Cerebellar nuclear complex (tissue), 1 donor: ENCODE measurements around the gene AGFG1.

Source experiments
- DNase-seq, 2 experiments: peaks; one replicate each; lab custom pipeline; 2025; lab: John Stamatoyannopoulos, UW

AGFG1 gene

DNA sequence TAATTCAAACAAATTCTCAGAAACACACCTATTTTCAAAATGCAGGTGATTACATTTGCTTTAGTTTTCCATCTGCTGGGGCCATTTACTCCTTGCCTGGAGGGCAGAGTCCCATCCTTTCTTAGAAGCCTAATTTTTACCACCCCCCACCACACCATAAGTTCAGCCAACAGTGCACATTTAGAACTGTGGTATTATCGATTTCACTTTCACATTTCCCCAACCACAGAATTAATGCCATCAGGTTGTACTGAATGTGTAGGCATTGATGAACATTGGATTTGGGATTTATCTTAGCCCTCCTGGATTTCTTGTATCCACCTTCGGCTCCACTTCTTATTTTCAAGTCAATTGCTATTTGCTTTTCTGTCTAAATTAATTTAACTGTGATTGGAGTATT lies 138.2 kb downstream of the AGFG1 start:
- no peak for DNase-seq
